Tibial nerve (tissue), 4 donors: ENCODE results near the gene ENPP6.
"Not testable (repeated sequence)": the region's sequence is repeated elsewhere in the genome, so short reads cannot be mapped to it uniquely, and the experiment has no call there.

Experiments used
- CTCF ChIP-seq, 5 experiments: fragments of 200-600 bp in 3 of 5; fragments of 450-650 bp in 2 of 5; sonication (generic) in 3 of 5; IDR thresholded peaks; one replicate each; pipeline ENCODE4 v1.5.1; 2016 to 2019; ENCODE audit warnings: antibody characterized with exemption in 5 of 5, mild to moderate bottlenecking in 3 of 5, moderate library complexity in 2 of 5
- EP300 ChIP-seq, 2 donors: sonication (generic); formaldehyde crosslinking; IDR thresholded peaks; one replicate each; pipeline ENCODE4 v1.6.1; 2017; ENCODE audit warnings: antibody characterized with exemption in 2 of 2, mild to moderate bottlenecking in 1 of 2
- POLR2A ChIP-seq, 2 donors: fragments of 450-650 bp; IDR thresholded peaks; one replicate each; pipeline ENCODE4 v1.6.1; 2017; ENCODE audit warnings: antibody characterized with exemption in 2 of 2, mild to moderate bottlenecking in 2 of 2, moderate library complexity in 2 of 2

GRCh38 chr4:184207734-184208607 lies 9.7 kb downstream of the ENPP6 start:
- TF ChIP-seq POLR2A, CTCF, EP300 (IDR thresholded peaks at IDR 0.05): not testable (repeated sequence)
